H1 (cell line): Measurements from ENCODE around the gene NHEJ1. TPM values are rescaled to one million over a fixed set of nuclear protein-coding genes. Genes with fewer than 3 reads are reported as not detected.

Experiments
- ATF3 ChIP-seq: IDR thresholded peaks from 2 replicates; pipeline ENCODE4 v1.6.1; 2011; ENCODE audit warnings: low read depth, mild to moderate bottlenecking, low read length; ENCODE audit not compliant: insufficient read depth
- CBX5 ChIP-seq: fragments of 300-800, 300-1000 bp; sonication (generic); IDR thresholded peaks from 2 replicates; pipeline ENCODE4 v1.7.1; 2016; ENCODE audit warnings: antibody characterized with exemption, low read length, low read depth
- CEBPB ChIP-seq: IDR thresholded peaks from 2 replicates; pipeline ENCODE4 v1.6.1; 2012; ENCODE audit warnings: low read depth, low read length
- CHD1 ChIP-seq: IDR thresholded peaks from 2 replicates; pipeline ENCODE4 v1.6.1; 2012; ENCODE audit warnings: low read depth, low read length, improper control_type of control experiment
- CHD7 ChIP-seq: fragments of 300-600 bp; sonication (generic); IDR thresholded peaks from 2 replicates; pipeline ENCODE4 v1.7.1; 2012; ENCODE audit warnings: low read length, moderate library complexity, mild to moderate bottlenecking, inconsistent platforms; ENCODE audit not compliant: insufficient replicate concordance
- EP300 ChIP-seq, 2 experiments: IDR thresholded peaks; 1 replicate in 1 of 2; 2 replicates in 1 of 2; pipeline ENCODE4 v1.6.1; 2011 to 2012; ENCODE audit warnings: low read depth in 2 of 2, low read length in 2 of 2, mild to moderate bottlenecking in 2 of 2, borderline replicate concordance in 1 of 2, inconsistent platforms in 1 of 2, moderate library complexity in 1 of 2
- KDM4A ChIP-seq: IDR thresholded peaks from one replicate; pipeline ENCODE4 v1.7.1; 2012; ENCODE audit warnings: low read depth, mild to moderate bottlenecking, moderate library complexity, low read length, inconsistent platforms; ENCODE audit not compliant: severe bottlenecking
- POU5F1 ChIP-seq: IDR thresholded peaks from 2 replicates; pipeline ENCODE4 v1.6.1; 2011; ENCODE audit warnings: low read depth, mild to moderate bottlenecking, low read length, moderate library complexity
- SIX5 ChIP-seq: IDR thresholded peaks from 2 replicates; pipeline ENCODE4 v1.6.1; 2011; ENCODE audit warnings: mild to moderate bottlenecking, low read depth, low read length
- ZNF274 ChIP-seq: IDR thresholded peaks from 2 replicates; pipeline ENCODE4 v1.7.0; 2012; ENCODE audit warnings: low read length, borderline replicate concordance; ENCODE audit errors: extremely low read depth
- polyA plus RNA-seq, 7 experiments: library from polyadenylated mRNA; depleted of rRNA in 3 of 7; stranded (reverse) in 5 of 7; unstranded in 2 of 7; fragments of >200 nt in 5 of 7; fragments of 200-250 nt in 2 of 7; gene quantifications; 1 replicate in 5 of 7; 2 replicates in 1 of 7; 4 replicates in 1 of 7; pipeline versions ENCODE4 v1.2.1 to v1.2.3, GENCODE V29; 2011 to 2013; ENCODE audit warnings: missing spikeins in 2 of 7, mixed read lengths in 2 of 7
- total RNA-seq: library from RNA; stranded (reverse); fragmentation: NEBNext Ultra II Directional; extraction: Animal tissue kit (Norgen Biotek cat#: 25700); gene quantifications from 2 replicates; pipeline ENCODE4 v1.2.1, GENCODE V29; 2021

The NHEJ1 gene
- total and polyA plus RNA-seq, 2 of the 8 experiments (the other 6 are each of a cell fraction or from before 2014, with no cell fraction given), result 22.7 to 24.1 TPM

GRCh38 chr2:219081701-219082331 is 78.8 kb downstream of the NHEJ1 start (continued):
- TF ChIP-seq CHD7 (no peak), CBX5 (no peak), POU5F1 (no peak), CEBPB (no peak), SIX5 (no peak), CHD1 (no peak), ZNF274 (no peak), KDM4A (no peak), ATF3 (no peak), EP300 (IDR thresholded peaks at IDR 0.05; ENCODE audit: borderline replicate concordance in 1 of 2, low read depth in 2 of 2, low read length in 2 of 2) (no peak)
- TF ChIP-seq, all 59 proteins: peak for 0
